KMS-11 (cell line): ENCODE measurements around the gene GRK1.

Experiments
- H2AFZ ChIP-seq: fragments of 200-600 bp; sonication (generic); 2 replicates; pipeline ENCODE4 v1.6.1; 2016; ENCODE audit warnings: antibody characterized with exemption, mixed run types, low read depth
- H3K27ac ChIP-seq: fragments of 200-600 bp; sonication (generic); 2 replicates; pipeline ENCODE4 v1.6.1; 2016; ENCODE audit warnings: mild to moderate bottlenecking, mixed run types
- H3K27me3 ChIP-seq: fragments of 200-600 bp; sonication (generic); 2 replicates; pipeline ENCODE4 v1.6.1; 2017; ENCODE audit warnings: mild to moderate bottlenecking, low read depth, mixed run types, moderate library complexity; ENCODE audit not compliant: insufficient read depth
- H3K36me3 ChIP-seq: fragments of 200-600 bp; sonication (generic); 2 replicates; pipeline ENCODE4 v1.6.1; 2017; ENCODE audit warnings: mild to moderate bottlenecking, mixed run types; ENCODE audit not compliant: insufficient read depth
- H3K4me1 ChIP-seq: fragments of 200-600 bp; sonication (generic); 2 replicates; pipeline ENCODE4 v1.6.1; 2016; ENCODE audit warnings: mild to moderate bottlenecking, low read depth, mixed run types; ENCODE audit not compliant: poor library complexity, severe bottlenecking
- H3K4me2 ChIP-seq: fragments of 200-600 bp; sonication (generic); 2 replicates; pipeline ENCODE4 v1.7.0; 2016; ENCODE audit warnings: mild to moderate bottlenecking, mixed run types
- H3K4me3 ChIP-seq: fragments of 200-600 bp; sonication (generic); IDR thresholded peaks from 2 replicates; pipeline ENCODE4 v1.6.1; 2017; ENCODE audit warnings: low read depth, low read length, mixed read lengths; ENCODE audit not compliant: insufficient read depth
- H3K79me2 ChIP-seq: fragments of 200-600 bp; sonication (generic); 2 replicates; pipeline ENCODE4 v1.6.1; 2016; ENCODE audit warnings: low read depth, mixed run types; ENCODE audit not compliant: insufficient read depth
- H3K9ac ChIP-seq: fragments of 200-600 bp; sonication (generic); 2 replicates; pipeline ENCODE4 v1.6.1; 2016; ENCODE audit warnings: mild to moderate bottlenecking, mixed run types
- H4K20me1 ChIP-seq: fragments of 200-600 bp; sonication (generic); 2 replicates; pipeline ENCODE4 v1.6.1; 2016; ENCODE audit warnings: mild to moderate bottlenecking, mixed run types; ENCODE audit not compliant: insufficient read depth
- CTCF ChIP-seq: fragments of 200-600 bp; sonication (generic); conservative IDR thresholded peaks from 2 replicates; pipeline ENCODE4 v1.6.1; 2017; ENCODE audit warnings: low read depth, mild to moderate bottlenecking, antibody characterized with exemption, low read length, moderate library complexity, mixed read lengths

Gene GRK1

GRCh38 chr13:113768018-113768905 is 101.2 kb downstream of the GRK1 start:
- Histone ChIP-seq H3K27me3 (peaks cover 73% of the 10 kb centered on the region), H3K4me1 (no peaks in the 10 kb centered on the region), H3K9ac (no peak overlapping the region), H3K79me2 (no peaks in the 10 kb centered on the region), H3K36me3 (no peaks in the 10 kb centered on the region), H3K4me3 (no peak overlapping the region), H2AFZ (no peak overlapping the region), H3K27ac (no peak overlapping the region), H4K20me1 (no peaks in the 10 kb centered on the region), H3K4me2 (no peak overlapping the region)
- TF ChIP-seq CTCF, result no peak

GRCh38 chr13:113769106-113769505 is 102.1 kb downstream of the GRK1 start:
- peaks cover 65% of the 10 kb centered on the region for H3K27me3 ChIP-seq

GRCh38 chr13:113769881-113770280 is 102.9 kb downstream of the GRK1 start:
- no peak overlapping the region for H3K4me2 ChIP-seq
- H3K9ac ChIP-seq, result no peak overlapping the region
- no peak overlapping the region for H3K27ac ChIP-seq
- H3K36me3 ChIP-seq, result no peaks in the 10 kb centered on the region
- no peaks in the 10 kb centered on the region for H4K20me1 ChIP-seq
- peaks cover 58% of the 10 kb centered on the region for H3K27me3 ChIP-seq
- H3K4me3 ChIP-seq, result no peak overlapping the region
- no peaks in the 10 kb centered on the region for H3K4me1 ChIP-seq
- TF ChIP-seq CTCF, result no peak
- H2AFZ ChIP-seq, result no peak overlapping the region
- H3K79me2 ChIP-seq, result no peaks in the 10 kb centered on the region

More at GRCh38 chr13:113769106-113769505, 102.1 kb downstream of the GRK1 start:
- H3K79me2 ChIP-seq, result no peaks in the 10 kb centered on the region
- H2AFZ ChIP-seq, result no peak overlapping the region
- H3K4me3 ChIP-seq, result no peak overlapping the region
- no peak overlapping the region for H3K4me2 ChIP-seq
- H3K27ac ChIP-seq, result no peak overlapping the region
- H4K20me1 ChIP-seq, result no peaks in the 10 kb centered on the region
- H3K36me3 ChIP-seq, result no peaks in the 10 kb centered on the region
- no peak overlapping the region for H3K9ac ChIP-seq
- no peak for TF ChIP-seq CTCF
- no peaks in the 10 kb centered on the region for H3K4me1 ChIP-seq

GRCh38 chr13:113770441-113770840 is 103.4 kb downstream of the GRK1 start:
- Histone ChIP-seq H3K4me2 (no peak overlapping the region), H3K4me3 (no peak overlapping the region), H4K20me1 (no peaks in the 10 kb centered on the region), H3K36me3 (no peaks in the 10 kb centered on the region), H2AFZ (no peak overlapping the region), H3K9ac (no peak overlapping the region), H3K27ac (no peak overlapping the region), H3K4me1 (no peaks in the 10 kb centered on the region), H3K79me2 (no peaks in the 10 kb centered on the region), H3K27me3 (peaks cover 52% of the 10 kb centered on the region)
- no peak for TF ChIP-seq CTCF
